Cardiac muscle cell (in vitro differentiated cells and primary cell): Measurements from ENCODE around the gene ANGPT4. TPM values are rescaled to one million over a fixed set of nuclear protein-coding genes. Genes with fewer than 3 reads are reported as not detected.
A peak's percentile ranks its signal among the peaks of the same experiment; 100 is the strongest.
"Not testable (repeated sequence)": the region's sequence is repeated elsewhere in the genome, so short reads cannot be mapped to it uniquely, and the experiment has no call there.

Experiments
- DNase-seq, 2 donors: peaks; one replicate each; pipeline versions ENCODE4 v3.0.0 to v3.0.0-alpha.2; 2010 to 2017; ENCODE audit warnings: low read depth in 1 of 2, low spot score in 1 of 2
- H3K27ac ChIP-seq: fragments of 200-600 bp; sonication (generic); 2 replicates; pipeline ENCODE4 v1.5.1; 2016
- H3K27me3 ChIP-seq: fragments of 200-600 bp; sonication (generic); 2 replicates; pipeline ENCODE4 v1.6.0; 2016; ENCODE audit warnings: control low read depth
- H3K36me3 ChIP-seq: fragments of 200-600 bp; sonication (generic); 2 replicates; pipeline ENCODE4 v1.5.1; 2016; ENCODE audit warnings: control low read depth
- H3K4me1 ChIP-seq: fragments of 200-600 bp; sonication (generic); 2 replicates; pipeline ENCODE4 v1.8.1; 2017; ENCODE audit warnings: low read depth, mild to moderate bottlenecking, mixed run types
- H3K4me3 ChIP-seq: fragments of 200-600 bp; sonication (generic); 2 replicates; pipeline ENCODE4 v1.5.1; 2016; ENCODE audit warnings: mild to moderate bottlenecking
- H3K9me3 ChIP-seq: fragments of 200-600 bp; sonication (generic); 2 replicates; pipeline ENCODE4 v1.5.1; 2017; ENCODE audit warnings: low read depth, mild to moderate bottlenecking, control low read depth
- CTCF ChIP-seq: IDR thresholded peaks from 2 replicates; pipeline ENCODE4 v1.5.1; 2012; ENCODE audit warnings: low read depth, mild to moderate bottlenecking, low read length
- polyA plus RNA-seq: library from polyadenylated mRNA; unstranded; fragments of >200 nt; fragmentation: Nextera tagmentation; extraction: Ambion mirVana; gene quantifications from 2 replicates; pipeline ENCODE4 v1.2.1, GENCODE V29; 2016
- total RNA-seq: library from RNA; depleted of rRNA; stranded (reverse); fragments of >200 nt; gene quantifications from 2 replicates; pipeline ENCODE4 v1.2.3, GENCODE V29; 2016

ANGPT4 gene
- total and polyA plus RNA-seq, 2 experiments from 2014 or later, result 0.15 to 0.80 TPM

GRCh38 chr20:854601-855000 lies 61.5 kb downstream of the ANGPT4 start:
- Histone ChIP-seq H3K9me3 (no peaks in the 10 kb centered on the region), H3K27ac (no peak overlapping the region), H3K4me1 (no peaks in the 10 kb centered on the region), H3K4me3 (no peak overlapping the region), H3K36me3 (no peaks in the 10 kb centered on the region), H3K27me3 (no peaks in the 10 kb centered on the region)
- no peak for TF ChIP-seq CTCF
- DNase-seq, result no peak

DNA sequence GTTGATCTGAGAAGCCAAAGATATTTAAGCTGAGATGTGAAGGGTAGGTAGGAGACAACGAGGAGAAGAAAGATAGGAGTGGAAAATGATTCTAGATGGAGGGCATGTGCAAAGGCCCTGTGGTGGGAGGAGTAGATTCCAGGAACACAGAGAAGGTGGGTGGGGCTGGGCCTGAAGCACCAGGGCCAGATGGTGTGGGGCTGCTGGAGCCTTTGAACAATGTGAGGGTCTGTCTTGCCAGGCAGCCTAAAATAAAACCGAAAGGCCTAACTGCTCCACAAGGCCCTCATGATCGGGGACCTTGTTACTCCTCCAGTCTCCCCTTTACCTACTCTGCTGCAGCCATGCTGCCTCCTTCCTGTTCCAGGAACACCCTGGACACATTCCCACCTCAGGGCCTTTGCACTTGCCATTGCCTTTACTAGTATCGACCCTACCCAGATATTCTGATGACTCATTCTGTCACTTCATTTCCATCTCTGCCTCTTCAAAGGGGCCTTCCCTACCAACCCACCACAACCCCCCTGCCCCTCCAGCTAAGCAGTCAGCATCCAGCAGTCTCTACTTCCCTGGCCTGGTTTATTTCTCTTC lies 62.6 kb downstream of the ANGPT4 start:
- H3K9me3 ChIP-seq, result no peaks in the 10 kb centered on the region
- H3K27me3 ChIP-seq, result no peaks in the 10 kb centered on the region
- no peak for DNase-seq
- H3K27ac ChIP-seq, result peak overlapping the region; percentile 10
- no peaks in the 10 kb centered on the region for H3K4me1 ChIP-seq
- no peaks in the 10 kb centered on the region for H3K36me3 ChIP-seq
- H3K4me3 ChIP-seq, result no peak overlapping the region
- no peak for TF ChIP-seq CTCF

GRCh38 chr20:848731-849130 lies 67.4 kb downstream of the ANGPT4 start:
- H3K36me3 ChIP-seq, H3K27ac ChIP-seq, DNase-seq, H3K4me3 ChIP-seq, H3K27me3 ChIP-seq, H3K9me3 ChIP-seq: not testable (repeated sequence)
- peaks cover 13% of the 10 kb centered on the region for H3K4me1 ChIP-seq

DNA sequence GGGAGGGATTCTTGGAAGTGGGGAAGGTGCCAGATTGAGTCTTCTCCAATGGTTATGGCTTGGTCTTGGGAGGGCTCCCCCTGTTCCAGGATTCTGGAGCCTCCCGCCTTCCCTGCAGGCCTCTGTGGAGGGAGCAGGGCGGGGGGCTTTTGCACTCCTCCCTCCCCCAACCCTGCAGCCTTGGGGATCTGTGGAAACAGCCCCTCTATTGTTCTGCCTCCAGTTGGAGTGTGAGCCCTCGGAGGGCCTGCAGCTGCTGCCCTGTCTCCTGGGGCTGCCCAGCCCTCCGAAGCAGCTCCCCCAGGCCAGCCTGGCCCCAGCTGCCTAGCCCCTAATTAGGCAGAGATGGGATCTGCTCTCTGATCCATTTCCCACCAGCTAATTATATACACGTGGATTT lies 67.9 kb downstream of the ANGPT4 start:
- DNase-seq, result no peak
- peaks cover 14% of the 10 kb centered on the region for H3K4me1 ChIP-seq

DNA sequence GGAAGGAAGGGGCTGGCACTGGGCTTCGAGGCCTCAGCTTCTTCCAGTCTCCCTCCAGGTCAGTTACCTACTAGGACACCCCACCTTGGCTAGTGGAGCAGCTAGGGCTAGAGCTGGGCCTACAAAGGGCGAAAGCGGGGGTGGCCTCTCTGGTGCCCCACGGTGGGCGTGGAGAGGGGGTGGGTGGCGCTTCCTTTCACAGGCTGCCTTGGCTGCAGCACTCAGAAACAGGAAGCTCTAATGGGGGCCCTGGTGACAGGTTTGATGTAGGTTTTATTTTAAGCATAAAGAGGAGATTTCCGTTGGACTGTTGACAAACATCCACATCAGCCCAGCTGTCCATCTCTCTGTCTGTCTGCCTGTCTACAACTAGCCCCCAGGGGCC lies 69.2 kb downstream of the ANGPT4 start:
- Histone ChIP-seq H3K4me1 (peaks cover 27% of the 10 kb centered on the region), H3K36me3 (no peaks in the 10 kb centered on the region), H3K27me3 (no peaks in the 10 kb centered on the region), H3K9me3 (no peaks in the 10 kb centered on the region), H3K4me3 (no peak overlapping the region), H3K27ac (no peak overlapping the region)
- no peak for TF ChIP-seq CTCF
- DNase-seq, result no peak

More for the DNA sequence above, 67.9 kb downstream of the ANGPT4 start:
- TF ChIP-seq CTCF, result no peak
- H3K9me3 ChIP-seq, result no peaks in the 10 kb centered on the region
- H3K27ac ChIP-seq, result no peak overlapping the region
- H3K4me3 ChIP-seq, result no peak overlapping the region
- no peaks in the 10 kb centered on the region for H3K27me3 ChIP-seq
- no peaks in the 10 kb centered on the region for H3K36me3 ChIP-seq

- no peaks in the 10 kb centered on the region for H3K36me3 ChIP-seq
- H3K4me3 ChIP-seq, result no peak overlapping the region
- H3K9me3 ChIP-seq, result no peaks in the 10 kb centered on the region
- H3K27me3 ChIP-seq, result no peaks in the 10 kb centered on the region
- no peak for DNase-seq
- peaks cover 33% of the 10 kb centered on the region for H3K4me1 ChIP-seq
- no peak for TF ChIP-seq CTCF
- H3K27ac ChIP-seq, result no peak overlapping the region
These were observed 69.9 kb downstream of the ANGPT4 start for GRCh38 chr20:845941-846893.
